GF-D8 (cell line): ENCODE measurements around the gene RCAN3.
"Not testable (repeated sequence)": the region's sequence is repeated elsewhere in the genome, so short reads cannot be mapped to it uniquely, and the experiment has no call there.

Experiments
- DNase-seq: peaks from one replicate; lab custom pipeline; 2025; lab: John Stamatoyannopoulos, UW

The RCAN3 gene

DNA sequence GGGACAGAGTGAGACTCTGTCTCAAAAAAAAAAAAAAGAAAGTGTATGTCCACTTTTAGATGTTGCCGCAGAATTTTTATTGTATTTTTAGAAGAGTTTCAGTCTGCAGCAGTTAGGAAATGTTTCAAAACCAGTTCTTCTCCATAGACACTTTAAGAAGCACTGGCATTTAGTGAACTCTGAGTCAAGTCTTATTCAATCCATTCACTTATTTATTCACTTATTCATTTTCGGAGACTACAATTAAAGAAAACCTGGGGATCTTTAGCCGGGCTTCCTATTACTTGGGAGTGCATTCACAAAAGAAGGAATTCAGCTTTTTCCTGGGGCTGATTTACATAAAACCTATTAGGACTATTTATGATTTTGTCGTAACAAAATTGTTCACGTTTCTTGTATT is 12.3 kb downstream of the RCAN3 start:
- DNase-seq: no peak

- DNase-seq: not testable (repeated sequence)
Measured at GRCh38 chr1:24515671-24516209, 13.1 kb downstream of the RCAN3 start.

- DNase-seq: no peak
Measured at GRCh38 chr1:24516506-24516905, 13.9 kb downstream of the RCAN3 start.

GRCh38 chr1:24517898-24518297 is 15.3 kb downstream of the RCAN3 start:
- no peak for DNase-seq

DNA sequence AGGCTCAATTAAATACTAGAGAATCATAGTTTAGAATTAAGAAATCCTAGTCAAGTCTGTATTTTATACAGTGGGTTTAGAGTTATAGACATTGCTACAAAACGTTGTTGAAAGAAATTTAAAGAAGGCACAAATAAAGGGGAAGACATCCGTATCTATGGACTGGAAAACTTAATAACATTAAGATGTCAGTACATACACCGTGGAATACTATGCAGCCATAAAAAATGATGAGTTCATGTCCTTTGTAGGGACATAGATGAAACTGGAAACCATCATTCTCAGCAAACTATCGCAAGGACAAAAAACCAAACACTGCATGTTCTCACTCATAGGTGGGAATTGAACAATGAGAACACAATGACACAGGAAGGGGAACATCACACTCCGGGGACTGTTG is 17.6 kb downstream of the RCAN3 start:
- not testable (repeated sequence) for DNase-seq

- DNase-seq: no peak
Measured at GRCh38 chr1:24525606-24526005, 23.0 kb downstream of the RCAN3 start.

DNA sequence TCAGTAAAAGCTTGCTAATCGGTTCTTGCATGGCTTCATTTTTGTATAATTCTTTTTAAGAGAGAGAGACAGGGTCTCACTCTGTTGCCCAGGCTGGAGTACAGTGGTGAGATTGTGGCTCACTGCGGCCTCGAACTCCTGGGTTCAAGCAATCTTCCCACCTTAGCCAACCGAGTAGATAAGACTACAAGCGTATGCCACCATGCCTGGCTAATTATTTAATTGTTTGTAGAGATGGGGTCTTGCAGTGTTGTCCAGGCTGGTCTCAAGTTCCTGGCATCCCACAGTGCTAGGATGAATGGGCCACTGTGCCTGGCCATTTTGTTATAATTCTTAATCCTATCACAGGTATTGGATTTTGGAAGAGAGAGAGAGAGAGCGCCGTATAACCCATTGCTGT is 23.4 kb downstream of the RCAN3 start:
- DNase-seq: no peak

DNA sequence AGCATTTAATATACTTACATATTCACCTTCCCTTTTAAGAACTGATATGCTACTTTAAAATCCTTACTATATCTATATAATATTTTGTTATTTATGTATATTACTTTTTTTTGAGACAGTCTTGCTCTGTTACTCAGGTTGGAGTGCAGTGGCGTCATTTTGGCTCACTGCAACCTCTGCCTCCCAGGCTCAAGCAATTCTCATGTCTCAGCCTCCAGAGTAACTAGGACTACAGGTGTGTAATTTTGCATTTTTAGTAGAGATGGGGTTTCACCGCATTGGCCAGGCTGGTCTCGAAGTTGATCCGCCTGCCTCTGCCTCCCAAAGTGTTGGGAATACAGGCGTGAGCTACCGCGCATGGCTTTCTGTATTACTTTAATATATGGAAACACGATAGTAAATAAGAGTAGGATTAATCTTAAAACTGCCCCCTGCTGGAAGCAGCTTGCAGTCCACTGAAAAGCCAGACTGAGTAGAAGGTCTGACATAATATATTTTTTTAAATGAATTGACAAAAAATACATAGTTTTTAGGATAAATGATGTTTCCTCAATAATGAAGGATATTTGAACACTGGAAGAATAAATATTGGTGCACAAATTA is 24.4 kb downstream of the RCAN3 start:
- DNase-seq: no peak

DNA sequence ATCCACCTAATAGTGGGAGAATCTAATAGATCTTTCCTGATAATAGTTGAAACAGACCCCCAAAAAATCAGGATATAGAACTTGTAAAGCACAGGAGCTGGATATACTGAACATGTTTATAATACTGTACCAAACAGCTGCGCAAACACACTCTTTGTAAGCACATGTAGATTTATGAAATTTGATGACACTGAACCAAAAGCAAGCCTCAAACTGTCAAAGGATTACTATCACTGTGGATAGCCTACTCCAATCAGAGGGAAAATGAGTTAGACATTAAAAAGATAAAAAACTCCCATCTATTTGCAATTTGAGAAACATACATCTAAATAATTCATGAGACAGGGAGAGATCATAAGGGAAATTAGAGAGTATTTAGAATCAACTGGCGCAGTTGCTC is 26.1 kb downstream of the RCAN3 start:
- no peak for DNase-seq

DNA sequence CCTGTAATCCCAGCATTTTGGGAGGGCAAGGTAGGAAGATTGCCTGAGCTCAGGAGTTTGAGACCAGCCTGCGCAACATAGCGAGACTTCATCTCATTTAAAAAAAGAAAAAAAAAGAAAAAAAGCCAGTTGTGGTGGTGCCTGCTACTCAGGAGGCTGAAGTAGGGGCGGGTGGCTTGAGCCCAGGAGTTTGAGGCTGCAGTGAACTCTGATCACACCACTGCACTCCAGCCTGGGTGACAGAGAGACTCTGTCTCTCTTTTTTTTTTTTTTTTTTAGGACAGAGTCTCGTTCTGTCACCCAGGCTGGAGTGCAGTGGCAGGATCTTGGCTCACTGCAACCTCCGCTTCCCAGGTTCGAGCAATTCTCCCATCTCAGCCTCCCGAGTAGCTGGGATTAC is 26.7 kb downstream of the RCAN3 start:
- DNase-seq: not testable (repeated sequence)

- DNase-seq: no peak
Measured at GRCh38 chr1:24535021-24535424, 32.4 kb downstream of the RCAN3 start.

GRCh38 chr1:24535778-24536177 is 33.1 kb downstream of the RCAN3 start:
- DNase-seq: no peak

DNA sequence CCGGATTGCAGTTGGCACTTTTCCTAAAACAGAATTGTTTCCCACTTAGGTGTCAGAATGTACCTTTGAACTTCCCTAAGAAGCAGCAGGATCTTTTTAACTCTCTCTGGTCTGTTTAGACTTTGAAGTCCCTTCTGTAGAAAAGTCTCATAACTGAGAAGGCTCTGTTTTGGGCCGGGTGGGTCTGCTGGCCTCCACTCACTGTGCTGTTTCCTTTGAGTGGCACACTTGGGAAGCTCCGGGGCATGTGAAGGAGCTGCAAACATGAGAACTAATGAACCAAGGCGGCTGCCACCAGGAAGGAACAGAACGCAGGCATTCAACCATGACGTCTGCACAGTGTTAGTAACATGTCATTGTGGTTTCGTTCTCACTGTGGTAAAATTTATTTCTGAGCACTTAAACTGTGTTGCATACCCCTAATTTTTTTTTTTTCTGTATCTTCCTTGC is 33.8 kb downstream of the RCAN3 start:
- DNase-seq: peak; percentile 55

- no peak for DNase-seq
Measured at GRCh38 chr1:24540051-24540905, 37.6 kb downstream of the RCAN3 start.

- DNase-seq: no peak
Measured at GRCh38 chr1:24540906-24541710, 38.5 kb downstream of the RCAN3 start.

DNA sequence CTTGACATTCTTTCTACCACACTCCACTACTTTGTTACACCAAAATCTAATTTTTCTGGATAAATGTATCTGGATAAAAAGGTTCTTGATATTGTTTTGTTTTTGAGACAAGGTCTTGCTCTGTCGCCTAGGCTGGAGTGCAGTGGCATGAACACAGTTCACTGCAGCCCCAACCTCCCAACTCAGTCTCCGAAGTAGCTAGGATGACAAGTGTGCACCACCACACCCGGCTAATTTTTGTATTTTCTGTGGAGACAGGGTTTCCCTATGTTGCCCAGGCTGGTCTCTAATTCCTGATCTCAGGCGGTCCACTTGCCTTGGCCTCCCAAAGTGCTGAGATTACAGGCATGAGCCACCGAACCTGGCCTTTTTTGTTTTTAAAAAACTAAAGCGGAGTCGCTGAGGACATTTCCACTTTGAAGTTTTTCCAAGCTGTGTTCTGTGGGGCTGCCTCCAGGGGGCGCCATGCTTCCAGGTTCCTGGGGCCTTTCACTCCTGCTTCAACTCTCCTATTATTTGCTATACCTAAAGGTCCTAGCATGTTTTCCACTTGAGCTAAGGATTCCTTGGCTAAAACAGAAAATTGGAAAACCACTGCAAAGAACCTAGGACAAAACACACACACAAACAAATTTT is 39.2 kb downstream of the RCAN3 start:
- no peak for DNase-seq

- no peak for DNase-seq
Measured at GRCh38 chr1:24544239-24544638, 41.6 kb downstream of the RCAN3 start.

- no peak for DNase-seq
Measured at GRCh38 chr1:24545662-24546061, 43.0 kb downstream of the RCAN3 start.

GRCh38 chr1:24547195-24547594 is 44.6 kb downstream of the RCAN3 start:
- no peak for DNase-seq

GRCh38 chr1:24548070-24548469 is 45.4 kb downstream of the RCAN3 start:
- DNase-seq: no peak

DNA sequence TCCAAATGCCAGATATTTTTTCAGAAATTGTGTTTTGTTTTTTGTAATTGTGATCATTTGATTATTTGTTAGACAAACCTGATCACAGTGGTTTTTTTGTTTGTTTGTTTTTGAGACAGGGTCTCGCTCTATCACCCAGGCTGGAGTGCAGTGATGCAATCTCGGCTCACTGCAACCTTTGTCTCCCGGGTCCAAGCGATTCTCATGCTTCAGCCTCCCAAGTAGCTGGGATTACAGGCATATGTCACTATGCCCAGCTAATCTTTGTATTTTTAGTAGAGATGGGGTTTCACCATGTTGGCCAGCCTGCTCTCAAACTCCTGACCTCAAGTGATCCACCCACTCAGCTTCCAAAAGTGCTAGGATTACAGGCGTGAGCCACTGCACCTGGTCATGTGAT is 46.6 kb downstream of the RCAN3 start:
- DNase-seq: not testable (repeated sequence)
